Effector CD8-positive, alpha-beta T cell (primary cell): ENCODE results near the gene ADGRF4.

Experiments used
- DNase-seq: peaks from one replicate; lab custom pipeline; 2025; lab: John Stamatoyannopoulos, UW

The ADGRF4 gene

DNA sequence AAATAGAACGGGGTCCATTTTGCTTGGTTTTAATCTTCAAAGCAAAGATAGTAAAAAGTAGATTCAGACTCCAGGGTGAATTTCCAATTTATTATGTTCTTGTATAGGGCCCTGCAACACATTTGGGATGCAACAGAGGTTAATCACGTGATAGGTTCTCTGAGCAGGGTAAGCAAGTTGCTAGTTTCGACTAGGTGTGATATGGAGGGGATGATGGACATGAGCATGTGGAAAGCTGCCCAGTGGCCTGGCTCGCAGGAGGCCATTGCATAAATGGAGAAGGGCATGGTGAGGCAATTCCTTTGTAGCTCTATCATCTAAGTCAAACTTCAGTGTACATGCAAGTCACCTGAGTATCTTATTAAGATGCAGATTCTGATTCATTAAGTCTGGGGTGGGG lies 17.7 kb upstream of the ADGRF4 start:
- DNase-seq: no peak

DNA sequence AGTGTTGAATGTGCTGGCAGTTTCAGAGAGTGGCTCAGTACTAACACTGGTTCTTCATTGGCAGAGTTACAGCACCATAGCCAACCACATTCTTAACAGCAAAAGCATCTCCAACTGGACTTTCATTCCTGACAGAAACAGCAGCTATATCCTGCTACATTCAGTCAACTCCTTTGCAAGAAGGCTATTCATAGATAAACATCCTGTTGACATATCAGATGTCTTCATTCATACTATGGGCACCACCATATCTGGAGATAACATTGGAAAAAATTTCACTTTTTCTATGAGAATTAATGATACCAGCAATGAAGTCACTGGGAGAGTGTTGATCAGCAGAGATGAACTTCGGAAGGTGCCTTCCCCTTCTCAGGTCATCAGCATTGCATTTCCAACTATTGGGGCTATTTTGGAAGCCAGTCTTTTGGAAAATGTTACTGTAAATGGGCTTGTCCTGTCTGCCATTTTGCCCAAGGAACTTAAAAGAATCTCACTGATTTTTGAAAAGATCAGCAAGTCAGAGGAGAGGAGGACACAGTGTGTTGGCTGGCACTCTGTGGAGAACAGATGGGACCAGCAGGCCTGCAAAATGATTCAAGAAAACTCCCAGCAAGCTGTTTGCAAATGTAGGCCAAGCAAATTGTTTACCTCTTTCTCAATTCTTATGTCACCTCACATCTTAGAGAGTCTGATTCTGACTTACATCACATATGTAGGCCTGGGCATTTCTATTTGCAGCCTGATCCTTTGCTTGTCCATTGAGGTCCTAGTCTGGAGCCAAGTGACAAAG lies 17.0 kb upstream of the ADGRF4 start:
- DNase-seq: no peak

DNA sequence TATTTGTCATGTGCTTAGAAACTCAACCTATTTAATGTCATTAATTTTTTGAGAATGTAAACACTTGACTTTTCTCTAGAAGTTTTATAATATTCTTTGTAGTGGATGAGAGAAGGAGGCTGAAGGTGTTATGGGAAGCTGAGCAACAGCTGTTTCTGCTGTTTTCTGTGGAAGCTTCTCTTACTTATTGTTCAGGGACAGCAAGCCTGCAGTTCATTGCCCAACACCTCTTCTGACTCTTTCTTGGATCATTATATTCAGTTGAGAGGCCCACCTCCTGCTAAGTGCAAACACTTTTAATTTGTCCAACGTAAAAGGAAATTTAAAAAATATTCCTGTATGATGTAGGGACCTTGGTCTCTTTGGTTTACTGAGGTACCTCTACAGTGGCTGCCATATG lies 12.0 kb upstream of the ADGRF4 start:
- DNase-seq: no peak

DNA sequence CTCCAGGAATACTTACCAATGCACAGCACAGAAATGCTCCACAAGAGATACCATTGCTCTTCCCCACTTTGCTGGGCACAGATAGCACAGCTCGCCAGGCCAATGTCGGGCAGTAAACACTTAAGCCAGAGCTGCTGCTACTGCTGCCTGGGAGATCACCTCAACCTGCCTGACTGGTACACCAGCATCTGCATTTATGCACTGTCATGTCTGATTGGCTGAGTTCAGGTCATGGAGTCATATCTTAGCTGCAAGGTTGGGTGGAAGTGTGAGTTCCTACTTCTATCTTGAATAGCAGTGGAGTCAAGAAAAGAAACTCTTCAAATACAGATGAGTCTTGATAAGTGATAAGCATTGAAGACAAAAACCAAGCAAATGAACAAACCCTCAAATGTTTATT lies 10.9 kb upstream of the ADGRF4 start:
- no peak for DNase-seq

DNA sequence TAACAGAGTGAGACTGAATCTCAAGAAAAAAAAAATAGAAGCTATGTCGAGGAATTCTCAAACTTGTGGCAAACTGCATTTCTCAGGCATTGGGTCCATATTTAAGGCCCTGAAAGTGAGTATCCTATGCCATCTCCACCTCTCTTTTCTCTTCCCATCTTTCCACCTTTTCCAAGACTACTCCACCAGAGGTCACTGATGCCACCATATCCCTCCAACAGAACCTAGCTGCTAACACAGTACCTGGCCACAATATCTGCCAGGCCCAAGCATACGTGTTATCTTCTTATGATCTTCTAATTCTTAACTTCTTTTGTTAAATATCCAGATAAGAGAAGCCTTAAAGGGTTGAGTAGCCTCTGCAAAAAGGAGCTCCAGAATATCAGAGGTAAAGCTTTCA lies 8.2 kb upstream of the ADGRF4 start:
- no peak for DNase-seq

DNA sequence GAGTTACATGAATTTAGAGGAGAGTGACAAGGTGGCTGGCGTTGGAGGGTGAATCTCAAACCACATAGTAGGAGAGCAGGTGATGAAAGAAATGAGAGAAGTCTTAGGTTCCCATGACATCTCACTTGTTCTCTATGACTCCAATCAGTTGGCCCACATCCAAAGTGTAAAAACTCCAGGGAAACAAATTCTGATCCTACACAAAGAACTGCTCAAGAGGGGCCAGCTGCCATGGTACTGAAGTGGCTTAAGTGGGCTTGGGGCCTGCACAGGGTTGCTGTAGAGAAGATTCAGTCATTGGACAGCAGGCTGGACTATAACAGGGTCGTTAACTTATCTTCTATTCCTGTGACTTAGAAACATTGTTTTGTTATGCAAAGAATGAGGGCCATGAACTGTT lies 7.6 kb upstream of the ADGRF4 start:
- no peak for DNase-seq

DNA sequence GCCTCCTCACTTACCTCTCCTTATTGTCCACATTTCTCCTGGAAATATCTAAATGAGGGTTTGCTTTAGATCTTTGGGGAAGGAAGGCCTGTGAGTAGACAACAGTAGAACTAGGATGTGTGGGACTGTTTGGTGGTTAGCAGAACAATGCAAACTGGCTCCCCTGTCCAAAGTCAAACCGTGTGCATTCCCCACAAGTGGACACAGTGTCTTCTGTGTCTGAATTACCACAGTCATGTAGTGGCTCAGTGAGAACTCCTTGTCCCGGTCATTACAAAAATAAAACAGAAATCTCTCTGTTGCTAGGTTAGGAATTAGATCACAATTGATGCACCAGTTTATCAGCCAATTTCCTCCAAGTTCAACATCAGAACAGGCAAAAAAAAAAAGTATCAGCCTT lies 455 bp upstream of the ADGRF4 start:
- DNase-seq: no peak

DNA sequence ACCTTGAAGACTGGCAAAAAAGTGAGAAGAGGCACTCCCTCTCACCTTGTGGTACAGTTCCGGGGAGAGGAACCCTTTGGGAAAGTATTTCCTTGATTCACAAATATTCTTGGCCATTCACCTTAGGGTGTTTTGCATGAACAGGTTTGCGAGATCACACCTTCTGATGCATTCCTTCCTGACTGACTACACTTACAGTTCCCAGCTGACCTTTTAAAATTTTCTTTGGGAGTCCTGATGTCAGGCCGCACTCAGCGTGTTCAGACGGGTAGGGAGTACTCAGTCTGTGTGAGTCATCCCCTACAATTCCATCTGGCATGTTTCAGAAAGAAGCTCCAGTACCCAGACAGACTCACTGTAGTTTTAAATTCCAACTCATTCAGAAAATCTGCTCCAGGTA lies 1.7 kb downstream of the ADGRF4 start:
- no peak for DNase-seq

DNA sequence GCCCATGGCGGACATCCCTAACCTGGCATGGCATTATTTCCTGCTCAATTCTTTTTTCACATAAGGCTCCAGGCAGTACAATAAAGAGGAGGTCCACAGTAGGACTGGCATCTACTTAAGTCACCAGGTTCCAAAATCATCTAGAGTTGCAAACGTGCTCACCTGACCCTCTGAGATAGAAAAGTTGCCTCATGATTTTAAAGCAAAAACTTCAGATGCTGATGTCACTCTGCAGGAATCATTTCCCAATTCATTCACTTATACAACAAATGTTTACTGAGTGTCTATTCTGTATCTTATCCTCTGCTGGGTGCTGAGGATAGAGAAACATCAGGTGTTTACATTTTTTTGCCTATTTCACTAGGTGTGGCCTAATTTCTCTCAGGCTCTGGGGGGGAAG lies 2.2 kb downstream of the ADGRF4 start:
- no peak for DNase-seq

DNA sequence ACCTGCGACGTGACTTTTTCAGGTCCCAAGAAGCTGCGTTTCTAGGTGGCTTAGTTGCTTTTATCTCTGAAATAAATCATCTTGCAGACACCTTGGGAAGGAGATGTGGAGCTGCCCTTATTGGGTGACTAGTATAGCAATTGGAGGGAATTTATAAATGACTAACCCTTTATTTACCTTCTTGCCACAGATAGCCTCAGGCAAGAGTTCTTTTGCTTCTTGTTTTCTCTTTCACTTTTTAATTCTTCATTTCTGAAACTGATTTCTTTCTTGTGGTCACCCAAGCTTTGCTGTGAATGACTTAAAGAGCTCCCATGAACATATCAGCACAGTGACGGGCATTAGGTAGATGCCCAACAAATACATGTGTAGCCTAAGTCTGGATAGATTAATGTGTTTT lies 3.0 kb downstream of the ADGRF4 start:
- no peak for DNase-seq

DNA sequence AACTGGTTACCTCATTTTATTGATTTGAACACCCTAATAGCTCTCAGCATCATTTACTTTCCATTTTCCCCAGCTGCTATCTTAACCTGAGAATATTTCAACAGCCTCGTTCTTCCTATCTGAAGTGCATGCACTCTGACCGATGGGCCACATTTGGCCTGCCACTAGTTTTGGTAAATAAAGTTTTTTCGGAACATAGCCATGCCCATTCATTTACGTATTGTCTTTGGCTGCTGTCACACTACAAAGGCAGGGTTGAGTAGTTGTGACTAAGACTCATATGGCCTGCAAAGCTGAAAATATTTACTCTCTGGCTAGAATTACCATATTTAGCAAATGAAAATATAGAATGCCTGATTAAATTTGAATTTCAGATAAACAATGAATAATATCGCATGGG lies 10.8 kb downstream of the ADGRF4 start:
- no peak for DNase-seq

DNA sequence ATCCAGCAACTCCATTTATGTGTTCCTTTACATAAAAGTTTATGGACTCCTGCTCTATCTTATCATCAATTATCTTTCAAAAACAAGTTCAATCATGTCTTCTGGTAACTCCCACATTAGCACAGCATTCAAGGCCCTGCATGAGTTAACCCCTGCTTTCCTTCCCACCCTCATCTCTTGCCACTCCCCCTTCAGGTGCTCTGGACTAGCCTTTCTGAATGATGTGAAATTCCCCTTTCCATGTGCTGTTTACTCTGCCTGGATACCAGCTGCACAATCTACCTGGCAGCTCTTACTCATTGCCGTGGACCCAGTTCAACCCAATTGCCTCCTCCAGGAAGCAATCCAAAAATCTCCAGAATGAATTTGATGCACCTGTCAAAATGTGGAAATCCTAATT lies 11.9 kb downstream of the ADGRF4 start:
- DNase-seq: no peak

DNA sequence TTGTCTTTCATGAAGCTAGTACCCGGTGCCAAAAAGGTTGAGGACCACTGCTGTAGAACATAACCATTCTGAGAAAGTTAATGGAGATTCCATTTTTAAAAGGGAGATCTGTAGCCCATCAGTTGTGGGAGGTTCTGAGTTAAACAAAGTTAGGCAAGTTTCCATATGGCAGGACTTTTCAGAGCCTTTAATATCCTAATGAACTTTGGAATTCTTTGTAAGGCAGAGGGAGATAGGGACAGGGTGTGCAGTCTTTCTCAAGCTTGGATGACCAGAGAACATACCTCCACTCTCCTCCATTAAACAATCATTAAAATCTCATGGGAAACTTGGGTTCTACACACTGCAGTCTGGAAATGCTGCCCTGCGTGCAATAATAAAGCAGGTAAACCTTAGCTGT lies 14.8 kb downstream of the ADGRF4 start:
- DNase-seq: no peak

DNA sequence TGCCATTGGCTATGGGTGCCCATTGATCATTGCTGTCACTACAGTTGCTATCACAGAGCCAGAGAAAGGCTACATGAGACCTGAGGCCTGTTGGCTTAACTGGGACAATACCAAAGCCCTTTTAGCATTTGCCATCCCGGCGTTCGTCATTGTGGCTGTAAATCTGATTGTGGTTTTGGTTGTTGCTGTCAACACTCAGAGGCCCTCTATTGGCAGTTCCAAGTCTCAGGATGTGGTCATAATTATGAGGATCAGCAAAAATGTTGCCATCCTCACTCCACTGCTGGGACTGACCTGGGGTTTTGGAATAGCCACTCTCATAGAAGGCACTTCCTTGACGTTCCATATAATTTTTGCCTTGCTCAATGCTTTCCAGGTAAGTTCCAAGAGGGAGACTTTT lies 16.4 kb downstream of the ADGRF4 start:
- no peak for DNase-seq

DNA sequence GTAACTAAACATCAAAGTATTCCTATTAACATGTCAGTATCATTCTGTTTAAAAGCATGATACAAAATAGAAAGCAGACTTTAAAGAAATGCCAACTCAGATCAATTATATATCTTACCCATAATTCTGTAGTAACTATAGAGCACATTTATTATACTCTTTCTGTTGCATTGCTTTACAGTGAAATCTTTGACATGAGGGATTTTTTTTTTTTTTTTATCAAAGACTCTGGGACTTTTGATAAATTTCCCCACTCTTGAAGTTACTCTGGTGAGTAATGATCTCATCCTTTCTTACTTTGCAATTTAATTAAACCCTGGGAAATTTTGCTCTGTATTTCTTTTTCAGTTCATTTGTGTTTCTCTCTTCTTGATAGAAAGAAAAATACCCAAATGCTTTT lies 17.4 kb downstream of the ADGRF4 start:
- DNase-seq: no peak

DNA sequence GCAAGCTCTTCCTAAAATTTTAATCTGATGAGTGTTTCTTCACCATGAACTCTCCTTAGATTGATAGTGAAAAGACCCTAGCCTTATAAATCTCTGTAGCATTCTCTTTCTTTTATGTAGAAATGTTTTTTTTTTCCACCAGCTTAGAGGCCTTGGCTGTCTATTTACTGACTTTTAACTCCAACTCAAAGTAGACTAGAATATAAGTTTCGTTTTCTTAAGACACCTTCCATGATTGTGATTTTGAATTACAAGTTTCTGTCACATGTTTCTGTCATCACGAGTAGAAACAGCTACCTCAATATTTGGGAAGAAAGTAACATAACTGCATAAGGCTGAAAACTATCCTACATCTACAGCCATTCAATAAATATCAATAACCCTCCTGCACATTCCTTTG lies 17.8 kb downstream of the ADGRF4 start:
- DNase-seq: no peak

DNA sequence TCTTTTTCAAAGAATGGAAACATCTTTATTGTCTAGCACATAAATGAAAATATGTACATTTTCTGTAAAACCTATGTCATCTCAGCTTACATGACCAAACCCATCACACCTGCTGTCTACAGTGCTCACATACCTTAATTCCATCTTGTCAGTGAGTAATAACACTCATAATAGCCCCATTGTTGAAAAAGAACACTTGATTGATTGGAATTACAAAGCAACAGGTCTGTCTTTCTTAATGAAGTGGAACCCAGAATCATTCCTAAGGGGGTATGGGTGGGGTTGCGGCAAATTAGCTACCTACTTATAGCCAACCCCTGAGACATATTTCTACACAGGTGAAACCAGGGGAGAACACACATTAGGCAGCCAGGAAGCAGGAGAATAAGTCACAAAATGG lies 20.2 kb downstream of the ADGRF4 start:
- no peak for DNase-seq

DNA sequence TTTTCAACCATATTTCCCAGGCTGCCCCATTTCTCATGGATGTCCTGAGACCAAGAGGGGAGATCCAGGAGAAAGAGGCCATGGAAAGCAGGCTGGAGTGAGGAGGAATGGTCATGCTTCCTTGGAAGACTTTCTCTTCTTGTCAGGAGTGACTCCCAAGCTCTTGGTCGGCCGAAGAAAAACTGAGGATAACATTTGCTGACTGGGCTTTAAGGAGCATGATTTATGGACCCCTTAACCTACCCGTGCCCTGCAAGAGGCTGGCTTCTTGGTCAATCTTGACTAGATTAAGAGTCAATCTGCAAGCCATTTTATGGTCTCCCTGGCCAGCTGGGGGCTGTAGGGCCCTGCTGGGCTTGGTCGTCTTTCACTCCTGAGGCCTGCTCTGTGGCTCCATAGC lies 22.8 kb downstream of the ADGRF4 start:
- no peak for DNase-seq

DNA sequence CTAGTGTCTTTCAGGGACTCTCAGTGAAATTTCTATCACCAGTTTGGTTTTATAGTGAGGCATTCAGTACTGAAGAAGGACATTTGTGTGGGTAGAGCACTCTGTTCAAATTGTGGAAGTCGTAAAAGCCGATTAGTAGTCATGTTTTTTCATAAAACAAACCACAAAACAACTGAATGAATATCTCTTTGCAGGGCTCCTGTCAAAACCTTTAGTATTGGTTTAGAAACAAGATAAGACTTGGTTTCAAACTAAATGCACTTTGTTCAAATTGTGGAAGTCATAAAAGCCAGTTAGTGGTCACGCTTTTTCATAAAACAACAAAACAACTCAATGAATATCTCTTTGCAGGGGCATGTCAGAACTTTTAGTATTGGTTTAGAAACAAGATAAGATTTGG lies 23.8 kb downstream of the ADGRF4 start:
- no peak for DNase-seq

DNA sequence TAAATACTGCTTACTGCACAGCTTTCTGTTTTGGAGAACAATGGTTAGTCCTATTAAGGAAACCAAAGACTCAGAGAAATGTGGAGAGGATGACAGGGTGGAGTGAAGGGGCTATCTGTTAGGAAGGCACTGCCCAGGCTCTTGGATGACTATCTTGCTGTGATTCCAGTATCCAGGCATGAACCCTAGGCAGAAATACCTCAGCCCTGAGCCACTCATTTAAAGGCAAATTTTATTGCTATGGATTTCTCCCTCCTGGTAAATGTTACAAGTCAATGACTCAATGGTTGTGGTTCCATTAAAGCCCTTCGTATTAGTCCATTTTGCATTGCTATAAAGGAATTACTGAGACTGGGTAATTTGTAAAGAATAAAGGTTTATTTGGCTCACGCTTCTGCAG lies 25.9 kb downstream of the ADGRF4 start:
- no peak for DNase-seq

DNA sequence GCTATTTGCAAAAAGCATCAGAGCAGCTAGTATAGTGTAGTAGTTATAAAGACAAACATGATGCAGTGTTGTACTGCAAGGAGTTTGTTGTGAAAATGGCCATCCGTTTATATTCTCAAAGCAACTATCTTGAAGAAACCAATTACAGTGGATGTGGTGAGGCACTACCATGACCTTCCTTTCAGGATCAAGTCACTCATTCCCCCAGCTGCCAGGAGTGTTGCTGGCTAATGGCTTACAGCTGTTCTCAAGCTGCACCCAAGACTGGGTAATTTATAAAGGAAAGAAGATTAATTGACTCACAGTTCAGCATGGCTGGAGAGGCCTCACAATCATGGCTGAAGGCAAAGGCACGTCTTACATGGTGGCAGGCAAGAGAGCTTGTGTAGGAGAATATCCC lies 29.0 kb downstream of the ADGRF4 start:
- no peak for DNase-seq

DNA sequence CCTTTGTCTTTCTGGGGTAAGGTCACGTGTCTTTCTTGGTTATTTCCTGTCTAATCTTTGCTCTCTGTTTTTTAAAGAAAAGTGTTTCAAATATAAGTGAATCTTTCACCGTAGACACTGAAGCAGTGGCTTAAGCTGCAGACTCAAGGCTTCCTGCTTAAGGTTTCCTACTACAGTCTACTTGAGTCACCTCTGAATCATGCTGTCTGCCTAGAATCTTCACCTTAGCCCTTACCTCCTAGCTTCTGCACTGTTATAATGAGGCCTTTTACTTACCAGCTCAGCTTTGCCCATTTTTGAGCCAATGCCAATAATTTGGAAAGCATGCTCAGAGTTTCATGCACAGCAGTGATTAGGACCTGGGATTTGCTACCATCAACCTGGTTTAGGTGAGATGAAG lies 30.6 kb downstream of the ADGRF4 start:
- no peak for DNase-seq

DNA sequence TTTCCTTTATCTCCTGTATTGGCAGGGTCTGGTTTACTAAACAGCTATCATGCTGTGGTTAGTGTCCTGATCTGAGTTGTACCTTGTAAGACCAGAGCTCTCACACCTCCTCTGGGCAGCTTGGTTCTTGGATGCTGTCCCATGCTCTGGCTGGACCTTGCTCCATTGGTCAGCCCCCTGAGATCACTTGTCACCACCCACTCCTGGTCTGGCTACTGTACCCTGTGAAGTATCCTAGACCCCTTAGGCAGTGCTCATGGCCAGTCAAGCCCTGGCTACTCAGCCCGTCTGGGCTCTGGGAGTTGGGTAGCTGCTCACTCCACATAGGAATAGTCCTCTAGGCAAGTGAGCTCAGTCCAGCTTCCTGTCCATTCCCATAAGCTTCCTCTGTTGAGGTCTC lies 31.1 kb downstream of the ADGRF4 start:
- no peak for DNase-seq

DNA sequence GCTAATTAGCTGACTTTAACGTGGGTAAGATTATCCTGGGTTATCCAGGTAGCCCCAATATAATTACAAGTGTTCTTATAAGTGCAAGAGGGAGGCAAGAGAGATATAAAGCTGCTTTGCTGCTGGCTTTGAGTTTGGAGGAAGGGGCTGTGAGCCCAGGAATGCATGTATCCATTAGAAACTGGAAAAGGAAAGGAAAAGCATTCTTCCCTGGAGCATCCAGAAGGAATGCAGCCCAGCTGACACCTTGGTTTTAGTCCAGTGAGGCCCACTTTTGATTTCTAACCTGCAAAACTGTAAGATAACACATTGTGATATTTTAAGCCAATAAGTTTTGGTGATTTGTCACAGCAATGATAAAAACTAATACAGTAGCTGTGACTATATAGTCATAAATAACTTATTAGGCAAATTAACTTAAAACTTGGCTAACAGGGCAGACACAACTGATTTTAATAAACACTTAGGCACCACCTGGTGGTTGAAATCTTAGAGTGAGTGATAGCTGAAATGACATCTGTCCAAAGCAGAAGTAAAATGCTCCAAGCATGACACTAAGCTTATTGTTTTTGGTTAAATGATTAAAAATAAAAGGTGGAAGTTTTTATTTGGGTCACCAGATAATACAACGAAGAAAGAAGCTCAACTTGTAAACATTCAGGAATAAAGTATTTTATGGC lies 35.6 kb downstream of the ADGRF4 start:
- DNase-seq: no peak
